Activated CD8-positive, alpha-beta memory T cell treated with anti-CD3 and anti-CD28 coated beads, Interleukin-2, amount 50 U/mL, for 24 hours (primary cell): ENCODE measurements around the gene SLC16A5.
"Not testable (repeated sequence)": the region's sequence is repeated elsewhere in the genome, so short reads cannot be mapped to it uniquely, and the experiment has no call there.

Experiments used
- DNase-seq: peaks from one replicate; pipeline ENCODE4 v3.0.0-alpha.2; 2020; ENCODE audit errors: extremely low read depth

Gene SLC16A5

GRCh38 chr17:75133607-75134347, 46.0 kb downstream of the SLC16A5 start:
- not testable (repeated sequence) for DNase-seq

GRCh38 chr17:75135452-75135851, 47.7 kb downstream of the SLC16A5 start:
- DNase-seq, result no peak

GRCh38 chr17:75135946-75136345, 48.2 kb downstream of the SLC16A5 start:
- no peak for DNase-seq

- DNase-seq, result not testable (repeated sequence)
Measured at GRCh38 chr17:75137762-75138161, 50.0 kb downstream of the SLC16A5 start.

- DNase-seq, result no peak
Measured at GRCh38 chr17:75138519-75138918, 50.8 kb downstream of the SLC16A5 start.

- no peak for DNase-seq
Measured at GRCh38 chr17:75142236-75142971, 54.6 kb downstream of the SLC16A5 start.

GRCh38 chr17:75144816-75145512, 57.2 kb downstream of the SLC16A5 start:
- no peak for DNase-seq

- DNase-seq, result no peak
Measured at GRCh38 chr17:75146592-75146991, 58.8 kb downstream of the SLC16A5 start.

- DNase-seq, result no peak
Measured at GRCh38 chr17:75147878-75148546, 60.3 kb downstream of the SLC16A5 start.

- no peak for DNase-seq
Measured at GRCh38 chr17:75151930-75152329, 64.2 kb downstream of the SLC16A5 start.

GRCh38 chr17:75152523-75152921, 64.8 kb downstream of the SLC16A5 start:
- DNase-seq, result no peak

- no peak for DNase-seq
Measured at GRCh38 chr17:75152922-75153779, 65.4 kb downstream of the SLC16A5 start.

- DNase-seq, result no peak
Measured at GRCh38 chr17:75153780-75154194, 66.0 kb downstream of the SLC16A5 start.

- peak; percentile 93 for DNase-seq
Measured at GRCh38 chr17:75154195-75155106, 66.7 kb downstream of the SLC16A5 start, which contains the start of gene JPT1. JPT1 (minus strand) TSS chr17:75154512; CDS start chr17:75154397, 115 bp downstream.

- no peak for DNase-seq
Measured at GRCh38 chr17:75155191-75155601, 67.4 kb downstream of the SLC16A5 start.
